RPMI8226 (cell line): Measurements from ENCODE around the gene GAPVD1.
"Not testable (repeated sequence)": the region's sequence is repeated elsewhere in the genome, so short reads cannot be mapped to it uniquely, and the experiment has no call there.

ENCODE experiments used
- DNase-seq: peaks from one replicate; pipeline ENCODE4 v3.0.0-alpha.2; 2015

GAPVD1 gene

GRCh38 chr9:125258160-125258785, 3.4 kb upstream of the GAPVD1 start:
- no peak for DNase-seq

GRCh38 chr9:125258832-125259534, 2.6 kb upstream of the GAPVD1 start:
- DNase-seq = no peak

GRCh38 chr9:125260561-125260960, 1.1 kb upstream of the GAPVD1 start:
- DNase-seq = no peak

GRCh38 chr9:125262294-125262991, 817 bp downstream of the GAPVD1 start:
- no peak for DNase-seq

- not testable (repeated sequence) for DNase-seq
These were observed 2.4 kb downstream of the GAPVD1 start for GRCh38 chr9:125264068-125264467.

- DNase-seq = no peak
These were observed 6.9 kb downstream of the GAPVD1 start for GRCh38 chr9:125268394-125269013.

- DNase-seq = no peak
These were observed 7.4 kb downstream of the GAPVD1 start for GRCh38 chr9:125269014-125269397.

GRCh38 chr9:125271081-125271480, 9.5 kb downstream of the GAPVD1 start:
- DNase-seq = no peak

GRCh38 chr9:125272697-125273096, 11.1 kb downstream of the GAPVD1 start:
- no peak for DNase-seq

- no peak for DNase-seq
These were observed 15.1 kb downstream of the GAPVD1 start for GRCh38 chr9:125276771-125277170.

- no peak for DNase-seq
These were observed 15.8 kb downstream of the GAPVD1 start for GRCh38 chr9:125277411-125277810.

- no peak for DNase-seq
These were observed 19.3 kb downstream of the GAPVD1 start for GRCh38 chr9:125280945-125281344.

- no peak for DNase-seq
These were observed 23.2 kb downstream of the GAPVD1 start for GRCh38 chr9:125284855-125285254.

- DNase-seq = not testable (repeated sequence)
These were observed 25.4 kb downstream of the GAPVD1 start for GRCh38 chr9:125286935-125287433.

- DNase-seq = no peak
These were observed 31.5 kb downstream of the GAPVD1 start for GRCh38 chr9:125293134-125293533.

- no peak for DNase-seq
These were observed 34.0 kb downstream of the GAPVD1 start for GRCh38 chr9:125295657-125296056.

- no peak for DNase-seq
These were observed 35.3 kb downstream of the GAPVD1 start for GRCh38 chr9:125296843-125297372.

- no peak for DNase-seq
These were observed 36.3 kb downstream of the GAPVD1 start for GRCh38 chr9:125297917-125298316.

GRCh38 chr9:125302241-125302640, 40.6 kb downstream of the GAPVD1 start:
- DNase-seq = no peak

- no peak for DNase-seq
These were observed 42.6 kb downstream of the GAPVD1 start for GRCh38 chr9:125304273-125304672.

- no peak for DNase-seq
These were observed 50.8 kb downstream of the GAPVD1 start for GRCh38 chr9:125312411-125312810.

GRCh38 chr9:125316359-125316758, 54.7 kb downstream of the GAPVD1 start:
- not testable (repeated sequence) for DNase-seq

GRCh38 chr9:125317704-125318103, 56.1 kb downstream of the GAPVD1 start:
- DNase-seq = no peak
